ENCODE data around the gene DIS3L2.

DIS3L2 gene

GRCh38 chr2:231961349-231962166 is at the start of gene DIS3L2:
DIS3L2 (plus strand) TSS chr2:231961713; CDS start chr2:232014928, 53,215 bp downstream.
- DNase-seq (ENCODE audit: low spot score): peak; percentile 86

- no peak for DNase-seq (ENCODE audit: low spot score)
These were observed 47.3 kb upstream of the DIS3L2 start for GRCh38 chr2:231914077-231914690.

GRCh38 chr2:231917280-231918066 is 44.0 kb upstream of the DIS3L2 start:
- DNase-seq (ENCODE audit: low spot score): no peak

GRCh38 chr2:231918501-231919330 is 42.8 kb upstream of the DIS3L2 start:
- no peak for DNase-seq (ENCODE audit: low spot score)

DNA sequence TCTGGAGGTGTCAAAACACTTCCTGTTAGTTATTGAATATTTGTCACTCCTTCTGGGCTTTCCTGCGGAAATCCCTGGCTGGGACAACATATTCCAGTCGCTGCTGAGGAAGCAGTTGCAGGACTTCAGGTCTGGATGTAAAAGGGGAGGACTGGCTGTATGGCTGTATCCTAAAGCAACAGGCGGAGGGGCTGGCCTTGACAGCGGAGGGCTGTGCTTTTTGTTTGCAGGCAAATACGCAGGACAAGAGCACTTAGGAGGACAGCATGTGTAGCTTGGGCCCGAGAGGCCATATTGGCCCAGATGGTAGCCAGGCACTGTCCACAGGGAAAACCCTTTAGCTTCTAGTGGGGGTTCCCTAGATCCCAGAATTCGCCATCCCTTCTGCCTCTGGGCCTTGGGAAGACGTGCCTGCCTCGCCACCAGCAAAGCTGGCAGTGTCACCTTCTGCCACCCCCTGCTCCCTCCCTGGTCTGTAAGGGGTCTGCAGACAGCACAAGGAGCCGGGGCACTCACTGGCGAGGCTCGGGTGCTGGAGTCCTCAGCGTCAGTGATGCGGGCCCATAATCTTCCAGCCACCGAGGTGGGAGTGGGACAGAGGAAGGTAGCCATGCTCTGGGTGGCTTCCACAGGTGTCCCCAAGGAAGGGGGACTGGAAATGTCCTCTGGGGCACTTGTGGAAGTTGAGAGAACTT is 42.0 kb upstream of the DIS3L2 start:
- DNase-seq (ENCODE audit: low spot score): no peak

GRCh38 chr2:231920366-231920765 is 41.1 kb upstream of the DIS3L2 start:
- no peak for DNase-seq (ENCODE audit: low spot score)

DNA sequence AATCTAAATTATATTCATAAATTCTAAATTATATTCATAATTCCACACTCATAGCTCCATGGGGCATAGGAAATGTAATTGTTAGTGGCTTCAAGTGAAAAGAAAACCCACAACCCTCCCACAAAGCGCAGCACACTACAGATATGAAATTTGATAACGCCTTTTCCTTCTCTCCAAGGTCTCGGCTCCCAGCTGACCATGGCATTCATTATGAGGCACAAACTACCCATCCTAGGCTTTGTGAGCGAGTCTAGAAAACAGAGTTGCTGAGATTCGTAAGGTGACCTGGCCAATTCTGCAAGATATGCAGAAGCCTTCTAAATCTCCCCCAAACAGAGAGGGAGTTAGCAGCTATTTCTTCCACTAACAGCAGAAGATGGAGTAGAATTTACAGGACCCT is 40.7 kb upstream of the DIS3L2 start:
- no peak for DNase-seq (ENCODE audit: low spot score)

DNA sequence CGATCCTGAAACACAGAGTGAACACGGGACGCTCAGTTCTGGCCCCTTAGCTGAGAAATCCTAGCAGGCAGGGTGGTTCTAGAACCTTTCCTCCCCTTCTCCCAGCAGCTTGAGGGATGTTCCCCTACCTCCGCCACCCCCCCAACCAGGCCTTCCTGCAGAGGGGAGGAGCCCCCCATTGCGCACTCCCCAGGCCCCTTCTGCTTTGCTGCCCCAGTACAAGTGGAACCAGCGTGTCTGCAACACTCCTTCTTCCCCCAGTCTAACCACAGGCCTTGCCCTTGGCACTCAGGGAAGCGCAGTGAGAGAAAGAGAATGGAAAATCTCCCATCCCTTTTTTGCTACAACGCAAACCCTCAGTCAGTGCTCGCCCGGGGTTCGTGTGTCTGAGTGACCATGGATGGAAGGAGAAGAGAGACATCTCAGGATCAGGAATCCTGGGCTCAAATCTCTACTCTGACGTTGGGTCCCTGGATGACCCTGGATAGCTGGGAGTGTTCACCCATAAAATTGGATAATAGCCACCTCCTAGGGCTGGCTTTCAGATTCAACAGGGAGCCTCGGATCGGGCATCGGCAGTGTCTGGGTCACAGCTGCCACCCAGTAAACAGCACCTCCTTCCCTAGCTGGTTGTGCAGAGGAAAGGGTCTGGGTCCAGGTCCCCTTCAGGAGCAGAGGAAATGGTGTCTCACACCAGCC is 39.1 kb upstream of the DIS3L2 start:
- no peak for DNase-seq (ENCODE audit: low spot score)

- DNase-seq (ENCODE audit: low spot score): no peak
These were observed 38.5 kb upstream of the DIS3L2 start for GRCh38 chr2:231923010-231923344.

DNA sequence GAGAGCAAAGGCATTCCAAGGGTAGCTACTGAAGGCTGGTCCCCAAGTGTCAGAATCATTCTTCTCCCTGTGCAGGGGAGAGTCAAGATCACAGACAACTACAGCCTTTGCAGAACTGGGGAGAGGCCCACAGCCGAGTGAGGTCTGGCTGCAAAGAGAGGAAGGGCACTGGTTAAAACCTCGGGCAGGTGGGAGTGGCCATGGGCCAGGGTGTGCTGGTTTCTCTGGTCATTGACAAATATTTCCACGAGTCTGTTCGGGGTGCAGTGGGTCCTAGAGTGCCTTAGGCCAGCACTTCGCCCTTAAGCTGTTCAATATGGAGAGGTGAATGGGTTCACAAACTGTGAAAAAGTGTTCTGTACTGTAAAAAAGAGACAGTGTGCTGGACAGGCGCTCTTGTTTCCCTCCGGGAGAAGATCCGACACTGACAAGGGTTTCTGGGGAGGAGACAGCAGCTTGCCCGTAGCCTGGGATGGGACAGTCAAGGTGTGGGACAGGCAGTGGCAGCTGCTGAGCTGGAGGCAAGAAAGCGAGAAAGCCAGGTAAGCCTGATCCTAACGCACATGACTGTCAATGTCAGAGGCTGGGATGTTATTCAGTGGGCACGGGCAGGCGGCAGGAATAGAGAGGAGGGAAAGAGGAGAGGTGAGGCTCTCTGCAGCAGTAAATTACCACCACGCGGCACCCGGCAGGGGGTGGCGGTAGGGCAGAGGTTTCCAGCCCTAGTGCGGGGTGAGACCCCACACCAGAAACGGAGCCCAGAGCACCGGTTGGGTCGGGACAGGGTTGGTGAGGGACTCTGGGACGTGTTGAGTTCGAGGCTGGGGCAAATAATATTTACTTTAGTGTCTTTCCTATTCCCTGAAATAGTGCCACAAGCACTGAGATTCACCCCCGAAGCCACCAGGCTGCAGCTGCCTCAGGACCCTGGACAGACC is 37.3 kb upstream of the DIS3L2 start:
- DNase-seq (ENCODE audit: low spot score): no peak

GRCh38 chr2:231924889-231925275 is 36.6 kb upstream of the DIS3L2 start:
- DNase-seq (ENCODE audit: low spot score): no peak

DNA sequence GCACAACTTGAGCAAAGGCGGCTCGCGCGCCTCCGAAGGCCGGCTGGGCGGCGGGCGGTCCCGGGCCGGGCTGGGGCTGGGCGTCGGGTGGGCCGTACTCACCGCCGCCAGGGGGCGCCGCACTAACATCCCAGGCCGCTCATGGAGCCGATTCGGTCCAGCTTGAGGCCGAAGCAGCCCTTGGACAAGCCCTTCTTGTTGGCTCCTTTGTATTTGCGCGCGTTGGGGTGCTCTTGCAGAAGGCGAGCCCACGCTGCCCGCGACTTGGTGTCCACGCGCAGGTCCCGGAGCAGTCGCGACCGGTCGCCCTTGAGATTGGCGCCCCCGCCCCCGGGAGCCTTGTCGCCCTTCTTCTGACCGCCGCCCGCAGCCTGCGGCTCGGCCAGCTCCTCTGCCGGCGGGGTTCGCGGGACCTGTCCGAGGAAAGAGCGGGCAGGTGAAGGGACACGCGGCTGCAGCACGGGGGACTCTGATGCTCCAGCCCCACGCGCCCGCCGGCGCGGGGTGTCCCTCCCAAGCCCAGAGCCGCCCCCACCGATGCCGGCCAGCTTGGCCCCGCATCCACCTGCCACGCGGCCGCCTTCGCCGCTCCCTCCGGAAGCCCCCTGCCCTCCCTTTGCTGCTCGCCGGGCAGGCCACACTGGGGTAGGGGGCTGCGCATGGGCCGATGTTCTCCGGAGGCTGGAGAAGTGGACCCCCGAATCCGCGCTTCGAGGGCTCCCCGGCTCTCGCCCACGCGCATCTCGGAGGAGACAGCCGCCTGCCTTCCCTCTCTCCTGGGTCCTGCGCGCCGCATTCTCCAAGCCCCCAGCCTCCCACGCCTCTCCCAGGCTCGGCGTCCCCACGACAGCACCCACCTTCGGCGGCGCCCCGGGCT is 36.0 kb upstream of the DIS3L2 start:
- peak; percentile 73 for DNase-seq (ENCODE audit: low spot score)

- DNase-seq (ENCODE audit: low spot score): peak; percentile 83
These were observed 35.3 kb upstream of the DIS3L2 start, which contains the start of gene NPPC for GRCh38 chr2:231926180-231926741. NPPC (minus strand) TSS chr2:231926396; CDS start chr2:231926249, 147 bp downstream.

GRCh38 chr2:231926761-231927565 is 34.5 kb upstream of the DIS3L2 start:
- no peak for DNase-seq (ENCODE audit: low spot score)

- DNase-seq (ENCODE audit: low spot score): no peak
These were observed 34.0 kb upstream of the DIS3L2 start for GRCh38 chr2:231927566-231927890.

DNA sequence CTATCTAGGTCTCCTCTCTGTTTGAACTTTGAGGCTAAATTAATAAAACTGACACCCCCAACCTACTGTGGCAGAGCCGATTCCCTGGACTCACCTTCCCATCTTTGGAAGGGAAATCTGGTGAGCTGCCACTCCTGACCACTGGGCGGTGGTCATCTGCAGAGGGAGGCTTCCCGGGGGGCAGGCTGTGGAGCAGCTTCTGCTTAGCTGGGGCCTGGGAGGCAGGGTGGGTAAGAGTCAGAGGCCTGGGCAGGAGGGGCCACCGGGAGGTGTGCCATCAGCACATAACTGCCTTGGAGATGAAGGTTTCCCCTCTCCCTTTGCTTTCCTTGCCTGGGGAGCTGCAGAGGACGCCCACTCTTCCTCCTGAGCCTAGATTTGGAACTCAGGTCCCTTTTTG is 33.0 kb upstream of the DIS3L2 start:
- no peak for DNase-seq (ENCODE audit: low spot score)

DNA sequence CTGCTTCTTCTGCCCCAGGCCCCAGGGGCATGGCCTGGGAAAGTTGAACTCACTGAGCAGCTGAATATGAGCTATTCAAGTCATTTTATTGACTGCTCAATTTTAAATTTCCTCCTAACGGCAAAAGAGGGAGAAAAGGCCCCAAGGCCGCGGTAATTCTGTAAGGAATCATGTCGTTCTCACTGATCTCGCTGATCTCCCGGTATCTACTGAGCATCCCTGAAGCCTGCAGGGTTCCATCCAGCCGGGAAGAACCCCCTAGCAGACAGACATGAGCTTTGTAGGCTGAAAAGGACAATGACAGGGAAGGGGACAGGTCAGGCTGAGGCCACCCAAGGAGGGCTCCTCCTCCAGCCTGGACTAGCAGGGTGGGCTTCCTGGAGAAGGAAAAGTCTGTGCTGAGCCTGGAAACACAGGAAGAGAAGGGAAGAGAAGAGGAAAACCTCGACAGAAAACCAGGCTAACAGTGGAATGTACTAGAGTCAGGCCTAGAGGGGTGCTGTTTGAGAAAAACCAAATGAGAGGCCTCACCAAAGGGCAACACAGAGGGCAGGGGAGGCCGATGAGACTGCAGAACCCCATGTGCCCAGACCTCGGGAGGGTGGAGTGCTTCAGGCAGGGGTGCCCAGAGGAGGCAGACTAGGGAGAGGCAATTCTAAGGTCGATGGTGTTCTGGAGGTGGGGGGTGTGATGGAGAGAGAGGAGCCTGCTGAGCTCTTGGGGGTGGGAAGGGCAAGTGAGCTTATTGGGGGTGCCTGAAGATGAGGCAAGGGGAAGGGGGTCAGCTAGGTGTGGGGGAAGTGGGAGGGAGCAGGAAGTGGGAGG is 32.4 kb upstream of the DIS3L2 start:
- DNase-seq (ENCODE audit: low spot score): no peak
